GM23248 (cell line): ENCODE data around the gene ALPK3. TPM values are rescaled to one million over a fixed set of nuclear protein-coding genes. Genes with fewer than 3 reads are reported as not detected.

Experiments
- DNase-seq: peaks from one replicate; pipeline ENCODE4 v3.0.0-alpha.2; 2015
- H2AFZ ChIP-seq: fragments of 200-600 bp; sonication (generic); 2 replicates; pipeline ENCODE4 v1.6.1; 2016; ENCODE audit warnings: antibody characterized with exemption
- H3F3A ChIP-seq: fragments of 200-600 bp; sonication (generic); 2 replicates; pipeline ENCODE4 v1.6.1; 2016; ENCODE audit warnings: mild to moderate bottlenecking, antibody characterized with exemption, mixed run types; ENCODE audit not compliant: insufficient read depth
- H3K27ac ChIP-seq: fragments of 200-600 bp; sonication (generic); 2 replicates; pipeline ENCODE4 v1.5.1; 2016; ENCODE audit warnings: mild to moderate bottlenecking
- H3K27me3 ChIP-seq: fragments of 200-600 bp; sonication (generic); replicated peaks from 2 replicates; pipeline ENCODE4 v1.6.1; 2016; ENCODE audit warnings: mild to moderate bottlenecking; ENCODE audit not compliant: insufficient read depth
- H3K36me3 ChIP-seq: fragments of 200-600 bp; sonication (generic); 2 replicates; pipeline ENCODE4 v1.6.1; 2016; ENCODE audit warnings: low read depth, mild to moderate bottlenecking
- H3K4me1 ChIP-seq: fragments of 200-600 bp; sonication (generic); 2 replicates; pipeline ENCODE4 v1.6.1; 2016; ENCODE audit warnings: mild to moderate bottlenecking; ENCODE audit not compliant: insufficient read depth
- H3K4me2 ChIP-seq: fragments of 200-600 bp; sonication (generic); one replicate; pipeline ENCODE4 v1.6.1; 2016; ENCODE audit warnings: mild to moderate bottlenecking; ENCODE audit not compliant: unreplicated experiment
- H3K4me3 ChIP-seq: fragments of 200-600 bp; sonication (generic); 2 replicates; pipeline ENCODE4 v1.5.1; 2016; ENCODE audit warnings: mild to moderate bottlenecking
- H3K79me2 ChIP-seq: fragments of 200-600 bp; sonication (generic); 2 replicates; pipeline ENCODE4 v1.6.1; 2016; ENCODE audit warnings: mild to moderate bottlenecking; ENCODE audit not compliant: insufficient read depth
- H3K9ac ChIP-seq: fragments of 200-600 bp; sonication (generic); 2 replicates; pipeline ENCODE4 v1.6.1; 2016; ENCODE audit warnings: mild to moderate bottlenecking
- H3K9me2 ChIP-seq: fragments of 200-600 bp; sonication (generic); 2 replicates; pipeline ENCODE4 v1.6.1; 2016; ENCODE audit warnings: mixed run types, mild to moderate bottlenecking, moderate library complexity; ENCODE audit not compliant: insufficient read depth
- H3K9me3 ChIP-seq: fragments of 200-600 bp; sonication (generic); one replicate; pipeline ENCODE4 v1.6.1; 2017; ENCODE audit warnings: low read depth
- H4K20me1 ChIP-seq: fragments of 200-600 bp; sonication (generic); 2 replicates; pipeline ENCODE4 v1.6.0; 2016; ENCODE audit not compliant: insufficient read depth
- EZH2 ChIP-seq: fragments of 200-600 bp; sonication (generic); IDR thresholded peaks from 2 replicates; pipeline ENCODE4 v1.6.1; 2018; ENCODE audit warnings: antibody characterized with exemption, mild to moderate bottlenecking; ENCODE audit not compliant: insufficient read depth, poor library complexity, severe bottlenecking
- EZH2phosphoT487 ChIP-seq: fragments of 200-600 bp; sonication (generic); IDR thresholded peaks from 2 replicates; pipeline ENCODE4 v1.6.1; 2018; ENCODE audit warnings: antibody characterized with exemption, moderate library complexity, mild to moderate bottlenecking, low read depth; ENCODE audit not compliant: insufficient read depth
- WGBS, 2 experiments: methylation state at CpG; one replicate each; pipeline ENCODE4 v1.1.6; 2015 to 2017; ENCODE audit warnings: low lambda C conversion rate in 2 of 2, low coverage in 1 of 2; ENCODE audit errors: missing lambda C conversion rate in 2 of 2; 5-methylcytosine and 5-hydroxymethylcytosine counted together
- in situ Hi-C: fragments of 300-500 bp; cut with MboI; formaldehyde crosslinking; loops from 2 replicates; pipeline ENCODE4 v1.15.0; 2020
- polyA plus RNA-seq: library from polyadenylated mRNA; unstranded; fragments of >200 nt; fragmentation: Nextera tagmentation; extraction: Ambion mirVana; gene quantifications from 2 replicates; pipeline ENCODE4 v1.2.1, GENCODE V29; 2016
- total RNA-seq: library from RNA; depleted of rRNA; stranded (reverse); fragments of >200 nt; shearing (Covaris generic); gene quantifications from 2 replicates; pipeline ENCODE4 v1.2.3, GENCODE V29; 2014

The ALPK3 gene
- total and polyA plus RNA-seq, 2 experiments from 2014 or later: 5.0 TPM; not detected in 1

GRCh38 chr15:84907731-84908130 lies 90.6 kb downstream of the ALPK3 start:
- Histone ChIP-seq H3K9ac (no peak overlapping the region), H3K9me2 (no peaks in the 10 kb centered on the region), H3K4me3 (no peak overlapping the region), H3K27me3 (no peaks in the 10 kb centered on the region), H3K4me1 (peaks cover 15% of the 10 kb centered on the region), H3K36me3 (no peaks in the 10 kb centered on the region), H2AFZ (no peak overlapping the region), H4K20me1 (no peaks in the 10 kb centered on the region), H3K79me2 (no peaks in the 10 kb centered on the region), H3K4me2 (no peak overlapping the region), H3K27ac (no peak overlapping the region), H3F3A (peaks cover 18% of the 10 kb centered on the region), H3K9me3 (no peaks in the 10 kb centered on the region)
- WGBS, 2 experiments: 88 to 96% methylated on average over 4 of the region's 4 CpGs
- in situ Hi-C loops: no loop called here
- DNase-seq: no peak
- no peak for TF ChIP-seq EZH2

DNA sequence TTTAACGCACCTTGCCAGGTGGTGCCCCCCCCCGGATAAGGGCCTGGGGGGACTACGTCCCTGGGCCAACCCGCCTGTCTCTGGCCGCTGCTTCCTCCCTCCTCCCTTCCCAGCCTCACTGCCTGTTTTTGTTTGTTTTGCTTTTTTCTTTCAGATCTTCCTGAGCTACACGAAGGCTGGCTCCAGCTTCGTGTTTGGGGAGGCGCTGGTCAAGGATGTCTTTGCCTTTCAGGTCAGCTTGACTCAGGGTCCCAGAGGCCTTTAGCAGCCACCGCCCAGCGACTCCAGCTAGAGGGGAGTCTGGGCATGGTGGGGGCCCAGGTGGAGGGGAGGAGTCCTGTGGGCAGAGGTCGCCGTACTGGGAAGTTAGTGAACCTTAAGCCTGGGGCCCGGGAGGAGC lies 91.4 kb downstream of the ALPK3 start:
- Histone ChIP-seq H3K36me3 (no peaks in the 10 kb centered on the region), H3K9me2 (no peaks in the 10 kb centered on the region), H3K4me1 (peaks cover 24% of the 10 kb centered on the region), H3K79me2 (no peaks in the 10 kb centered on the region), H3K27me3 (no peaks in the 10 kb centered on the region), H4K20me1 (no peaks in the 10 kb centered on the region), H3F3A (peaks cover 26% of the 10 kb centered on the region), H3K4me3 (no peak overlapping the region), H3K4me2 (no peak overlapping the region), H3K27ac (no peak overlapping the region), H3K9me3 (no peaks in the 10 kb centered on the region), H3K9ac (no peak overlapping the region), H2AFZ (no peak overlapping the region)
- TF ChIP-seq EZH2 (no peak), EZH2phosphoT487 (no peak)
- 88 to 93% methylated on average over 13 of the region's 13 CpGs for WGBS, 2 experiments
- in situ Hi-C loops: no loop called here
- no peak for DNase-seq

- H3K36me3 ChIP-seq: no peaks in the 10 kb centered on the region
- H3K9me3 ChIP-seq: no peaks in the 10 kb centered on the region
- no peak overlapping the region for H2AFZ ChIP-seq
- in situ Hi-C loops: no loop called here
- peaks cover 24% of the 10 kb centered on the region for H3K4me1 ChIP-seq
- no peak overlapping the region for H3K4me2 ChIP-seq
- H3F3A ChIP-seq: peaks cover 28% of the 10 kb centered on the region
- no peak overlapping the region for H3K4me3 ChIP-seq
- no peak for TF ChIP-seq EZH2
- no peak for TF ChIP-seq EZH2phosphoT487
- H3K79me2 ChIP-seq: no peaks in the 10 kb centered on the region
- no peak overlapping the region for H3K27ac ChIP-seq
- no peaks in the 10 kb centered on the region for H3K9me2 ChIP-seq
- no peak for DNase-seq
- H3K27me3 ChIP-seq: no peaks in the 10 kb centered on the region
- no peaks in the 10 kb centered on the region for H4K20me1 ChIP-seq
- H3K9ac ChIP-seq: no peak overlapping the region
- 96 to 100% methylated on average over 3 of the region's 3 CpGs for WGBS, 2 experiments
Observed at GRCh38 chr15:84909029-84909428, 91.9 kb downstream of the ALPK3 start.

DNA sequence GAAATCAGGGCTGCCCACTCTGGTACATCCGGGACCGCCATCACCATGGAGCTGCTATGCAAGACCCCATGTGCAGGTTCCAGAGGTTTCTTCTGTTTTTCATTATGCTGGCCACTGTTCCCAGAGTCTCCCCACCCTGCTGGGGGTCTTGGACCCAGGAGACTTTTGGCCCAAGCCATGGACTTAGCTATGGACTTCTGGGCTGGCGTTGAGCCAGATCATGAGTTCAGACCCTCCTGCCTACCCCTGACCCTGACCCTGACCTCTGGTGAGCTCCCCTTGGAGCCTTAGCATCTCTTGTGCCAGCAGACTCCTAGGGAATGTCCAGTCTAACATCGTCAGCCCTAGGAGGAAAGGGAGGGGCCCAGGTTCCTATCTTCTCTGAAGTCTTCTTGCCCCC lies 92.6 kb downstream of the ALPK3 start:
- TF ChIP-seq EZH2phosphoT487 (no peak), EZH2 (no peak)
- 88 to 89% methylated on average over 4 of the region's 4 CpGs for WGBS, 2 experiments

More for the DNA sequence above, 92.6 kb downstream of the ALPK3 start:
- H2AFZ ChIP-seq: no peak overlapping the region
- H3K4me1 ChIP-seq: peaks cover 32% of the 10 kb centered on the region
- H3K79me2 ChIP-seq: no peaks in the 10 kb centered on the region
- no peaks in the 10 kb centered on the region for H3K9me2 ChIP-seq
- H3K4me2 ChIP-seq: no peak overlapping the region
- no peaks in the 10 kb centered on the region for H3K9me3 ChIP-seq
- no peak overlapping the region for H3K9ac ChIP-seq
- no peak overlapping the region for H3K27ac ChIP-seq
- no peak overlapping the region for H3K4me3 ChIP-seq
- no peaks in the 10 kb centered on the region for H3K36me3 ChIP-seq
- in situ Hi-C loops: no loop called here
- H3F3A ChIP-seq: peaks cover 35% of the 10 kb centered on the region
- no peak for DNase-seq
- no peaks in the 10 kb centered on the region for H3K27me3 ChIP-seq
- H4K20me1 ChIP-seq: no peaks in the 10 kb centered on the region
